ENCODE results near the gene DYNC1H1. TPM values are rescaled to one million over a fixed set of nuclear protein-coding genes. Genes with fewer than 3 reads are reported as not detected.

DYNC1H1 gene
- total and polyA plus RNA-seq, 2 donors, result 195 to 377 TPM

GRCh38 chr14:102008891-102009290 is 44.5 kb downstream of the DYNC1H1 start:
- peaks cover 11% of the 10 kb centered on the region for H3K36me3 ChIP-seq (ENCODE audit: insufficient read depth)
- no peaks in the 10 kb centered on the region for H3K4me1 ChIP-seq (ENCODE audit: insufficient read depth)
- DNase-seq (ENCODE audit: extremely low spot score), result no peak
- no peak overlapping the region for H3K4me3 ChIP-seq (ENCODE audit: low read depth, low read length)
- no peak overlapping the region for H3K27ac ChIP-seq (ENCODE audit: low read depth)
- 86% methylated on average over 8 of the region's 8 CpGs for WGBS

- Histone ChIP-seq H3K27ac (ENCODE audit: low read depth) (no peak overlapping the region), H3K36me3 (ENCODE audit: insufficient read depth) (peaks cover 3% of the 10 kb centered on the region), H3K4me1 (ENCODE audit: insufficient read depth) (no peaks in the 10 kb centered on the region), H3K4me3 (ENCODE audit: low read depth, low read length) (no peak overlapping the region)
- WGBS, result 89% methylated on average over 8 of the region's 8 CpGs
- no peak for DNase-seq (ENCODE audit: extremely low spot score)
Measured at GRCh38 chr14:102011631-102012030, 47.3 kb downstream of the DYNC1H1 start.

DNA sequence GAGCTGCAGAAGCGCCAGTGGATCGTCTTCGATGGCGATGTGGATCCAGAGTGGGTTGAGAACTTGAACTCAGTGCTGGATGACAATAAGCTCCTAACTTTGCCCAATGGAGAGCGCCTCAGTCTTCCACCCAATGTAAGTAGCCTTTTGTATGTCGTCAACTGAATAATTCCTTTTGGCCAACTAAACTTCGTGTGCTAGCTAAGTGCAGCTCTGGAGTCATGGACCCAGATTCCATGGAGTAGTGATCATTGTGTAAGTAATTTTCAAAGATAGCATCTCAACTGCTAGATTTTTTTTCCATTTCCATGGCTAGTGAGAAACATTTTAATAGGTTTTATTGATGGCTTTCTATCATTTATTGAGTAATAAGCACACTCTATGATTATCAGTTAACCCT is 48.0 kb downstream of the DYNC1H1 start:
- WGBS, result 96% methylated on average over 7 of the region's 7 CpGs
- H3K4me3 ChIP-seq (ENCODE audit: low read depth, low read length), result no peak overlapping the region
- peaks cover 8% of the 10 kb centered on the region for H3K36me3 ChIP-seq (ENCODE audit: insufficient read depth)
- DNase-seq (ENCODE audit: extremely low spot score), result no peak
- H3K4me1 ChIP-seq (ENCODE audit: insufficient read depth), result no peaks in the 10 kb centered on the region
- H3K27ac ChIP-seq (ENCODE audit: low read depth), result no peak overlapping the region

- peaks cover 8% of the 10 kb centered on the region for H3K36me3 ChIP-seq (ENCODE audit: insufficient read depth)
- no peak overlapping the region for H3K27ac ChIP-seq (ENCODE audit: low read depth)
- DNase-seq (ENCODE audit: extremely low spot score), result no peak
- no peak overlapping the region for H3K4me3 ChIP-seq (ENCODE audit: low read depth, low read length)
- WGBS, result 88% methylated on average over 10 of the region's 10 CpGs
- no peaks in the 10 kb centered on the region for H3K4me1 ChIP-seq (ENCODE audit: insufficient read depth)
Measured at GRCh38 chr14:102013669-102014200, 49.4 kb downstream of the DYNC1H1 start.

- Histone ChIP-seq H3K36me3 (ENCODE audit: insufficient read depth) (peaks cover 11% of the 10 kb centered on the region), H3K4me1 (ENCODE audit: insufficient read depth) (no peaks in the 10 kb centered on the region), H3K27ac (ENCODE audit: low read depth) (no peak overlapping the region), H3K4me3 (ENCODE audit: low read depth, low read length) (no peak overlapping the region)
- 96% methylated on average over 16 of the region's 16 CpGs for WGBS
- no peak for DNase-seq (ENCODE audit: extremely low spot score)
Measured at GRCh38 chr14:102015045-102015685, 50.8 kb downstream of the DYNC1H1 start.

- WGBS, result 96% methylated on average over 19 of the region's 19 CpGs
- H3K27ac ChIP-seq (ENCODE audit: low read depth), result no peak overlapping the region
- no peak for DNase-seq (ENCODE audit: extremely low spot score)
- no peak overlapping the region for H3K4me3 ChIP-seq (ENCODE audit: low read depth, low read length)
- no peaks in the 10 kb centered on the region for H3K4me1 ChIP-seq (ENCODE audit: insufficient read depth)
- H3K36me3 ChIP-seq (ENCODE audit: insufficient read depth), result peaks cover 11% of the 10 kb centered on the region
Measured at GRCh38 chr14:102015771-102016170, 51.4 kb downstream of the DYNC1H1 start.

GRCh38 chr14:102016420-102017090 is 52.2 kb downstream of the DYNC1H1 start:
- no peak for DNase-seq (ENCODE audit: extremely low spot score)
- Histone ChIP-seq H3K4me1 (ENCODE audit: insufficient read depth) (no peaks in the 10 kb centered on the region), H3K27ac (ENCODE audit: low read depth) (no peak overlapping the region), H3K4me3 (ENCODE audit: low read depth, low read length) (no peak overlapping the region), H3K36me3 (ENCODE audit: insufficient read depth) (peaks cover 11% of the 10 kb centered on the region)
- 96% methylated on average over 21 of the region's 21 CpGs for WGBS

DNA sequence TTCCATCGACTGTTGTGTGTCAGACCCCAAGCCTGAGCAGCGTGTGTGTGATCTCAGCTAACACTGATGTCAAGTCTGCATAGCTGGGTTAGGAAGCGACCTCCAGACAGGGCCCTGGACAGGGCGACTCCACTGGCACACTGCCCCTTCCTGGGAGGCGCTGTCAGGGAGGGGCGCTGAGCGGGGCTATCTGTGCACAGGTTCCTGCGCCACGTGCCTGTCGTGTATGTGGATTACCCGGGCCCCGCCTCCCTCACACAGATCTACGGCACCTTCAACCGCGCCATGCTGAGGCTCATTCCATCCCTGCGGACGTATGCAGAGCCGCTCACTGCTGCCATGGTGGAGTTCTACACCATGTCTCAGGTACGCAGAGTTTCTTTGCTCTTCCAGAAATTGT is 53.9 kb downstream of the DYNC1H1 start:
- no peak for DNase-seq (ENCODE audit: extremely low spot score)
- Histone ChIP-seq H3K4me3 (ENCODE audit: low read depth, low read length) (no peak overlapping the region), H3K27ac (ENCODE audit: low read depth) (no peak overlapping the region), H3K4me1 (ENCODE audit: insufficient read depth) (no peaks in the 10 kb centered on the region), H3K36me3 (ENCODE audit: insufficient read depth) (peaks cover 9% of the 10 kb centered on the region)
- 95% methylated on average over 19 of the region's 19 CpGs for WGBS

DNA sequence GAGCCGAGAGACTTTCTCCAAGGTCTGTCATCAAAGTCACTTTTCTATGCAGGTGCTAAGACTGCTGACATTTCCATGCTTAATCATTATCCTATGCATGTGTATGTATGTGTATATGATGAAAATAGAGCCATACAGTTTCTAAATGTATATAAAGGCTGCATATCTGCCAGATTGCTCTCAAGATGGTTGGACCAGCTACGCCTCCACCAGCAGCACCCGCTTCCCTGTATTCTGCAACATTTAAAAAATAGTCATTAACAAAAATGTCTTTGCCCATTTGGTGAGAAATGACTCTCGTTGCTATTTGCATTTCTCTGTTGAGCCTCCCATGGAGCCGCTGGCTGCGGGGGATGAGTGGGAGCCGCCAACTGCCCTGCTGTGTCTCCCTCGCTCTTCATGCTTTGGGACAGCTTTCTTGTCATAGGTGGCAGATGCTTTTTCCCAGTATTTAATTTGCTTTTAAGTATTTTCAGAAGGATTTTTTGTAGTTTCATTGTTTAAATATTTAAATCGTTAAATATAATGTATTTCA is 54.7 kb downstream of the DYNC1H1 start:
- no peak for DNase-seq (ENCODE audit: extremely low spot score)
- Histone ChIP-seq H3K36me3 (ENCODE audit: insufficient read depth) (peaks cover 9% of the 10 kb centered on the region), H3K27ac (ENCODE audit: low read depth) (no peak overlapping the region), H3K4me3 (ENCODE audit: low read depth, low read length) (no peak overlapping the region), H3K4me1 (ENCODE audit: insufficient read depth) (no peaks in the 10 kb centered on the region)
- WGBS, result 92% methylated on average over 9 of the region's 9 CpGs

- peaks cover 9% of the 10 kb centered on the region for H3K36me3 ChIP-seq (ENCODE audit: insufficient read depth)
- H3K27ac ChIP-seq (ENCODE audit: low read depth), result no peak overlapping the region
- 91% methylated on average over 13 of the region's 13 CpGs for WGBS
- H3K4me1 ChIP-seq (ENCODE audit: insufficient read depth), result no peaks in the 10 kb centered on the region
- no peak for DNase-seq (ENCODE audit: extremely low spot score)
- H3K4me3 ChIP-seq (ENCODE audit: low read depth, low read length), result no peak overlapping the region
Measured at GRCh38 chr14:102020058-102020971, 55.9 kb downstream of the DYNC1H1 start.

GRCh38 chr14:102026934-102027333 is 62.6 kb downstream of the DYNC1H1 start:
- H3K27ac ChIP-seq (ENCODE audit: low read depth), result no peak overlapping the region
- H3K4me1 ChIP-seq (ENCODE audit: insufficient read depth), result no peaks in the 10 kb centered on the region
- 83% methylated on average over 9 of the region's 9 CpGs for WGBS
- H3K36me3 ChIP-seq (ENCODE audit: insufficient read depth), result peaks cover 9% of the 10 kb centered on the region
- H3K4me3 ChIP-seq (ENCODE audit: low read depth, low read length), result no peak overlapping the region
- DNase-seq (ENCODE audit: extremely low spot score), result no peak

- WGBS, result 93% methylated on average over 6 of the region's 6 CpGs
- H3K4me3 ChIP-seq (ENCODE audit: low read depth, low read length), result no peak overlapping the region
- no peak for DNase-seq (ENCODE audit: extremely low spot score)
- peaks cover 12% of the 10 kb centered on the region for H3K36me3 ChIP-seq (ENCODE audit: insufficient read depth)
- H3K4me1 ChIP-seq (ENCODE audit: insufficient read depth), result no peaks in the 10 kb centered on the region
- H3K27ac ChIP-seq (ENCODE audit: low read depth), result no peak overlapping the region
Measured at GRCh38 chr14:102027951-102028350, 63.6 kb downstream of the DYNC1H1 start.

DNA sequence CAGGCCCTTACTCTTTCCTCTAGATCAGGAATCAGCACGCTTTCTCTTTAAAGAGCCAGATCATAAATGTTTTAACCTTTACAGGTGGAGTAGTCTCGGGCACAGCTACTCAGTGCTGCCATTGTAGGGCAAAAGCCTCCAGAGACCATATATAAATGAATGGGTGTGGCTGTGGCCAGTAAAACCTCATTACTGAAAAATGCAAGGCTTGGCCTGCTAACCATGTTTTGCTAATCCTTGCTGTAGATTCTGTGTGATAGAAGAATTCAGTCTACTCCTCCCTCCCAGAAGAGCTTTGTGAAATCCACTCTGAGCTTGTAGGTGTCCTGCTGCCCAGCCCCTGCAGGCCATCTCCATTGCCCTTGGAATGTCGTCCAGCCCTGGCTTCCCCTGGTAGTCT is 64.4 kb downstream of the DYNC1H1 start:
- Histone ChIP-seq H3K4me1 (ENCODE audit: insufficient read depth) (no peaks in the 10 kb centered on the region), H3K27ac (ENCODE audit: low read depth) (peak overlapping the region; percentile 68), H3K36me3 (ENCODE audit: insufficient read depth) (peaks cover 12% of the 10 kb centered on the region), H3K4me3 (ENCODE audit: low read depth, low read length) (no peak overlapping the region)
- peak; percentile 20 for DNase-seq (ENCODE audit: extremely low spot score)
- 71% methylated on average over 3 of the region's 3 CpGs for WGBS
